ENCODE results near the gene ABCA2.

ABCA2 gene

DNA sequence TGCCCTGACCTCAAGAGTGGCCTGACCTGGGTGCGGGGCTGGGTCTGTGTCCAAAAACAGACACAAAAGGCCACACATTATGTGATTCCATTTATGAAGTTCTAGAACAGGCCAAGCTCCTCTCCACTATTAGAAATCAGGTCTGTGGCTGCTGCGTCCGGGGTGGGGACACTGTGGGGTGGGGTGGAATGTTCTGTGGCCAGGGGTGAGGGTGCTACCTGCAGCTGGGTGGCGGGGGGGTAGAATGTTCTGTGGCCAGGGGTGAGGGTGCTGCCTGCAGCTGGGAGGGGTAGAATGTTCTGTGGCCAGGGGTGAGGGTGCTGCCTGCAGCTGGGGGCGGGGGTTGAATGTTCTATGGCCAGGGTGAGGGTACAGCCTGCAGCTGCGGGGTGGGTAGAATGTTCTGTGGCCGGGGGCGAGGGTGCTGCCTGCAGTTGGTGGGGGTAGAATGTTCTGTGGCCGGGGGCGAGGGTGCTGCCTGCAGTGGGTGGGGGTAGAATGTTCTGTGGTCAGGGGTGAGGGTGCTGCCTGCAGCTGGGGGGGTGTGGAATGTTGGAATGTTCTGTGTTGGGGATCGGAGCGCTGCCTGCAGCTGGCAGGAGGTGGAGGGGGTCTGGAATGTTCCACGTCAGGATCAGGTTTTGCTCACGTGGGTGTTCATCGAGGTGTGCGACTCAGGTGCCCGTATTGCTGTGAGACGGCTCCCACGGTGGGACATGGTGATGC, 67.7 kb downstream of the ABCA2 start:
- TF ChIP-seq, protein P1, sequence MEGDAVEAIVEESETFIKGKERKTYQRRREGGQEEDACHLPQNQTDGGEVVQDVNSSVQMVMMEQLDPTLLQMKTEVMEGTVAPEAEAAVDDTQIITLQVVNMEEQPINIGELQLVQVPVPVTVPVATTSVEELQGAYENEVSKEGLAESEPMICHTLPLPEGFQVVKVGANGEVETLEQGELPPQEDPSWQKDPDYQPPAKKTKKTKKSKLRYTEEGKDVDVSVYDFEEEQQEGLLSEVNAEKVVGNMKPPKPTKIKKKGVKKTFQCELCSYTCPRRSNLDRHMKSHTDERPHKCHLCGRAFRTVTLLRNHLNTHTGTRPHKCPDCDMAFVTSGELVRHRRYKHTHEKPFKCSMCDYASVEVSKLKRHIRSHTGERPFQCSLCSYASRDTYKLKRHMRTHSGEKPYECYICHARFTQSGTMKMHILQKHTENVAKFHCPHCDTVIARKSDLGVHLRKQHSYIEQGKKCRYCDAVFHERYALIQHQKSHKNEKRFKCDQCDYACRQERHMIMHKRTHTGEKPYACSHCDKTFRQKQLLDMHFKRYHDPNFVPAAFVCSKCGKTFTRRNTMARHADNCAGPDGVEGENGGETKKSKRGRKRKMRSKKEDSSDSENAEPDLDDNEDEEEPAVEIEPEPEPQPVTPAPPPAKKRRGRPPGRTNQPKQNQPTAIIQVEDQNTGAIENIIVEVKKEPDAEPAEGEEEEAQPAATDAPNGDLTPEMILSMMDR (IDR thresholded peaks at IDR 0.05; ENCODE audit: insufficient read depth, low read depth, low read length, missing control alignments), result no peak
- H3K4me3 ChIP-seq (ENCODE audit: low read length), result no peak overlapping the region
- DNase-seq (ENCODE audit: low read depth), result no peak

DNA sequence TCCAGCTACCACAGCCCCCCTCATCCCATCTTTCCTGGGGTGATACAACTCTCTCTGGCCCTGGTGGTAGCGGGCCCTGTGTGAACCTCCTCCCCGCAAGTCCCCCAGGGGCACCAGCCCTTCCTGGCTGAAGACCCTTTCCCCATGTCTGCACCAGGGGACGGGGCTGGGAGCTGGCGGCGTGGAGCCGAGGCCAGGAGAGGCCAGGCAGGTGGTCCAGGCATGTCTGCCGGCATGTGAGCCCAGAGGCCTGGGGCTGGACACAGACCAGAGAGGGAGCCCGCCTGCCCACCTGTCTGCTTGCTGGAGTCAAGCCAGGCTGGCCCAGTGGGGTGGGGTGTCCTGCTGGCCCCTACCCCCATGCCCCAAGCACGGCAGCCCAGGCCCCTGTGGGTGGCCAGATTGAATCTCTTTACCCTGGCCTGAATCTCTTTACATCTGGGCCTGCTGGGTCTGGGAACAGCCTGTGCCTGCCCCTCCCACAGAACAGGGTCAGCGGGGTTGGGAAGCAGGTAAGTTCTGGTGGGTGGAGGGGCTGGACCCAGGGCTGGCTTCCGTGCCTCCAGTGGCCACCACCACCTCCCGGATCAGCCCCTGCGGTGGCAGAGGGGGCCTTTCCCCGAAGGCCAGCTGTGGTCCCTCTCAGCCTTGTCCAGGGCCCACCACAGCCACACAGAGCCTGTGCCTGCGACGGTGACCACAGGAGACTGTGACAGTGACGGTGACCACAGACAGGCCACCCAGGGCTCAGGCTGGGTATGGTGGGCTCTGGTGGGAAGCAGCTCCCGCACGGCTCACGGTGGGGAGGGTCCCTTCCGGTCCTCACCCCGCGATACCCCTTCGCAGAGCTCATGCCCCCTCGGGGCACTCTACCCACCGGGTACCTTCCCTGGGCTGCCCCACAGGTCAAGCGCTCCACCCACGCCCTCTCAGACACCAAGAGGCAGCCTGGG, 68.9 kb downstream of the ABCA2 start:
- TF ChIP-seq, protein P1 (IDR thresholded peaks at IDR 0.05; ENCODE audit: insufficient read depth, low read depth, low read length, missing control alignments), result no peak
- H3K4me3 ChIP-seq (ENCODE audit: low read length), result no peak overlapping the region
- DNase-seq (ENCODE audit: low read depth), result no peak

DNA sequence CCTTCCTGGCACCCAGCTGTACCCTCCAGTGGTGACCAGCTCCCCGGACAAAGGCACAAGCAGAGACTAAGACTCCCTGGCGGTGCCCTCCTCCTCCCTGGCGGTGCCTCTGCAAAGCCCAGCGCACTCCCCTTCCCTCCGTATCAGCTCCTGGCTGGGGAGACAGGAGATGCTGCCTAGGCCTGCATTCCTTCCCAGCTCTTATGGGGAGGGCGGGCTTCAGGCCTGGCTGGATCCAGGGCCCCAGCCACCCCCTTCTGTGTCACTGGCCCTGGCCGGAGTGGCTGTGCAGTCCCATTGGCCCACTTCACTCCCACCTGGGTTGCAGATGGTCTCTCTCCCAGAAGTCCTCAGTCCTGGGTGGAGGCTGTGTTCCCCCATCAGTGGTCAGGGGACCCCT, 69.6 kb downstream of the ABCA2 start:
- H3K4me3 ChIP-seq (ENCODE audit: low read length), result no peak overlapping the region
- TF ChIP-seq, protein P1 (IDR thresholded peaks at IDR 0.05; ENCODE audit: insufficient read depth, low read depth, low read length, missing control alignments), result no peak
- DNase-seq (ENCODE audit: low read depth), result no peak

DNA sequence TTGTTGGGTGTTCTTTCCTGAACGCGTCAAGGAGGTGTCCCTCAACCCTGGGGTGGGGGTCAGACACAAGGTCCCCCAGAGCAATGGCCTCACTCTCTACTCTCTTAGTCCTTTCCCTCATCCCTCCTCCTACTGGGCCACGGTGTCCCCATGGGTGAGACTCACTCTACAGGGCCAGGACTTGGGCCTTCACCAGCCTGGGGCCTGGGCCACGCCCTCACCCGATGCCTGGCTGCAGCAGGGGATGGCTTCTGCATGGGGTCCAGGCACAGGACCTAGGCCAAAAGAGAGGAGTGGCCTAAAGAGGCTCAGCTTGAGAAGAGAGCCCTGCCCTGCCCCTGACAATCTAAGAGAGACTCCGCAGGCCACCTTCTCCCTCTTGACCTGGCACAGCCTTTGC, 70.1 kb downstream of the ABCA2 start:
- TF ChIP-seq, protein P1 (IDR thresholded peaks at IDR 0.05; ENCODE audit: insufficient read depth, low read depth, low read length, missing control alignments), result no peak
- no peak overlapping the region for H3K4me3 ChIP-seq (ENCODE audit: low read length)
- no peak for DNase-seq (ENCODE audit: low read depth)

DNA sequence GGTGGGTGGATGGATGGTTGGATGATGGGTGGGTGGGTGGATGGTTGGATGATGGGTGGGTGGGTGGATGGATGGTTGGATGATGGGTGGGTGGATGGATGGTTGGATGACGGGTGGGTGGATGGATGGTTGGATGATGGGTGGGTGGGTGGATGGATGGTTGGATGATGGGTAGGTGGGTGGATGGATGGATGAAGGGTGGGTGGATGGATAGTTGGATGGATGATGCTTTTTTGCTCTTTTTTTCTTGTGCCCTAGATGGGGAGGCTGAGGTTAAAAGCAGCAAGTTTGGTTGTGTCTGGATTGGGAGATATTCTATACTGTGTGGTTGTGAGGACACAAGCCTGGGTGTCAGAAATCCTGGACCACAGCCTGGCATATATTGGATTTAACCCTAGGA, 70.6 kb downstream of the ABCA2 start:
- no peak for DNase-seq (ENCODE audit: low read depth)
- TF ChIP-seq, protein P1 (IDR thresholded peaks at IDR 0.05; ENCODE audit: insufficient read depth, low read depth, low read length, missing control alignments), result no peak

More for the DNA sequence above, 70.6 kb downstream of the ABCA2 start:
- H3K4me3 ChIP-seq (ENCODE audit: low read length), result no peak overlapping the region
